C4-2B (cell line): Measurements from ENCODE around the gene CETN3.

ENCODE experiments used
- ZFX ChIP-seq: fragments of 450-650 bp; IDR thresholded peaks from 2 replicates; pipeline ENCODE4 v1.6.1; 2017
- TF ChIP-seq, protein P1 (sequence below): fragments of 450-650 bp; conservative IDR thresholded peaks from 2 replicates; pipeline ENCODE4 v1.5.1; 2017; ENCODE audit warnings: mild to moderate bottlenecking

DNA sequence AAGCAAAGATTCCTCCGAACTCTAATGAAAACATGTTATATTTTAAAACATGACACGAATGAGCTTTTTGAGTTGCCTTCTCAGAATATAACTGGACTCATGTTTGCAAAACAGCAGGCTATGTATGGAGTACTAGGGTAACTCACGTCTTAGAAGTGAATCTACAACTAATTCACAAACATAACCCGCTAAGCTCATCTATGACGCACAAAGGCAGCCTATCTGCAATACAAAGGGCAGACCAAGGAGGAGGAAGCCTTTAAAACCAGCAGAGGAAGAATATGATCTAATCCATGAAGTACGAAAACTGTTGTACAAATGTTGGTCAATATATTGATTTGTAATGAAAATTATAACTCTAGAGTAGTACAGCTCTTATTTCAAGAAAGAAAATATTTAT lies 67.0 kb downstream of the CETN3 start:
- TF ChIP-seq, protein P1, sequence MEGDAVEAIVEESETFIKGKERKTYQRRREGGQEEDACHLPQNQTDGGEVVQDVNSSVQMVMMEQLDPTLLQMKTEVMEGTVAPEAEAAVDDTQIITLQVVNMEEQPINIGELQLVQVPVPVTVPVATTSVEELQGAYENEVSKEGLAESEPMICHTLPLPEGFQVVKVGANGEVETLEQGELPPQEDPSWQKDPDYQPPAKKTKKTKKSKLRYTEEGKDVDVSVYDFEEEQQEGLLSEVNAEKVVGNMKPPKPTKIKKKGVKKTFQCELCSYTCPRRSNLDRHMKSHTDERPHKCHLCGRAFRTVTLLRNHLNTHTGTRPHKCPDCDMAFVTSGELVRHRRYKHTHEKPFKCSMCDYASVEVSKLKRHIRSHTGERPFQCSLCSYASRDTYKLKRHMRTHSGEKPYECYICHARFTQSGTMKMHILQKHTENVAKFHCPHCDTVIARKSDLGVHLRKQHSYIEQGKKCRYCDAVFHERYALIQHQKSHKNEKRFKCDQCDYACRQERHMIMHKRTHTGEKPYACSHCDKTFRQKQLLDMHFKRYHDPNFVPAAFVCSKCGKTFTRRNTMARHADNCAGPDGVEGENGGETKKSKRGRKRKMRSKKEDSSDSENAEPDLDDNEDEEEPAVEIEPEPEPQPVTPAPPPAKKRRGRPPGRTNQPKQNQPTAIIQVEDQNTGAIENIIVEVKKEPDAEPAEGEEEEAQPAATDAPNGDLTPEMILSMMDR, result no peak
- TF ChIP-seq ZFX, result no peak
